PC-9 (cell line): ENCODE results near the gene BAD. TPM values are rescaled to one million over a fixed set of nuclear protein-coding genes. Genes with fewer than 3 reads are reported as not detected.

Experiments used
- BruUV-seq: library from RNA; stranded (reverse); fragments of 400-500 nt; replicated peaks from 2 replicates; lab custom pipeline; 2021; lab: Mats Ljungman, UMichigan
- CTCF ChIA-PET: fragments of 300-600 bp; sonication (Branson Sonifier 250); formaldehyde crosslinking; loops from one replicate; lab custom pipeline; 2022; ENCODE audit warnings: antibody characterized with exemption; lab: Charles Lee
- POLR2A ChIA-PET: fragments of 300-600 bp; sonication (Branson Sonifier 250); formaldehyde crosslinking; loops from one replicate; lab custom pipeline; 2022; ENCODE audit warnings: antibody characterized with exemption; ENCODE audit not compliant: unreplicated experiment; lab: Charles Lee
- DNase-seq, 2 experiments: peaks; one replicate each; pipeline versions ENCODE4 v3.0.0 to v3.0.0-alpha.2; 2015 to 2022; ENCODE audit warnings: mixed read lengths in 1 of 2
- H2AFZ ChIP-seq: fragments of 200-600 bp; sonication (generic); 2 replicates; pipeline ENCODE4 v1.8.1; 2017; ENCODE audit warnings: antibody characterized with exemption
- H3F3A ChIP-seq: fragments of 200-600 bp; sonication (generic); 2 replicates; pipeline ENCODE4 v1.8.1; 2017; ENCODE audit warnings: antibody characterized with exemption, mild to moderate bottlenecking, low read depth; ENCODE audit not compliant: insufficient read depth
- H3K27ac ChIP-seq: fragments of 200-600 bp; sonication (generic); 2 replicates; pipeline ENCODE4 v1.6.1; 2016; ENCODE audit warnings: mixed run types
- H3K27me3 ChIP-seq: fragments of 200-600 bp; sonication (generic); 2 replicates; pipeline ENCODE4 v1.6.1; 2016; ENCODE audit warnings: low read depth, mixed run types; ENCODE audit not compliant: insufficient read depth
- H3K36me3 ChIP-seq: fragments of 200-600 bp; sonication (generic); 2 replicates; pipeline ENCODE4 v1.6.1; 2016; ENCODE audit warnings: low read depth, mixed run types
- H3K4me1 ChIP-seq: fragments of 200-600 bp; sonication (generic); replicated peaks from 2 replicates; pipeline ENCODE4 v1.6.1; 2016; ENCODE audit warnings: mixed run types; ENCODE audit not compliant: insufficient read depth
- H3K4me2 ChIP-seq: fragments of 200-600 bp; sonication (generic); 2 replicates; pipeline ENCODE4 v1.6.1; 2017; ENCODE audit warnings: mixed run types
- H3K4me3 ChIP-seq: fragments of 200-600 bp; sonication (generic); 2 replicates; pipeline ENCODE4 v1.6.1; 2016; ENCODE audit warnings: mixed run types
- H3K79me2 ChIP-seq: fragments of 200-600 bp; sonication (generic); 2 replicates; pipeline ENCODE4 v1.6.1; 2017; ENCODE audit warnings: low read depth, mixed run types
- H3K9me2 ChIP-seq: fragments of 200-600 bp; sonication (generic); 2 replicates; pipeline ENCODE4 v1.8.1; 2017; ENCODE audit warnings: mild to moderate bottlenecking; ENCODE audit not compliant: insufficient read depth
- H3K9me3 ChIP-seq: fragments of 200-600 bp; sonication (generic); 2 replicates; pipeline ENCODE4 v1.8.1; 2016; ENCODE audit warnings: low read depth; ENCODE audit not compliant: insufficient read depth
- H4K20me1 ChIP-seq: fragments of 200-600 bp; sonication (generic); 2 replicates; pipeline ENCODE4 v1.8.1; 2017; ENCODE audit not compliant: insufficient read depth
- EZH2 ChIP-seq: fragments of 200-600 bp; sonication (generic); IDR thresholded peaks from 2 replicates; pipeline ENCODE4 v1.8.0; 2017; ENCODE audit warnings: antibody characterized with exemption, low read depth
- intact Hi-C: fragments of 100-400 bp; cut with micrococcal nuclease; formaldehyde crosslinking; loops from one replicate; pipeline ENCODE4 v1.10.0; 2022; ENCODE audit not compliant: unreplicated experiment
- total RNA-seq: library from RNA; stranded (reverse); gene quantifications from 2 replicates; pipeline ENCODE4 v1.2.3, GENCODE V29; 2021
- TF ChIP-seq, protein P1 (sequence below): fragments of 200-600 bp; sonication (generic); conservative IDR thresholded peaks from 2 replicates; pipeline ENCODE4 v1.6.1; 2017; ENCODE audit warnings: mixed run types, antibody characterized with exemption, mild to moderate bottlenecking, moderate library complexity

BAD gene
- total RNA-seq, 1 experiment from 2014 or later, result 94.3 TPM

GRCh38 chr11:64281957-64282770, 2.3 kb downstream of the BAD start:
- H3K9me2 ChIP-seq, result no peaks in the 10 kb centered on the region
- H3K9me3 ChIP-seq, result no peaks in the 10 kb centered on the region
- peaks cover 15% of the 10 kb centered on the region; the same call in 1 of the 2 replicates for H3K79me2 ChIP-seq
- H3F3A ChIP-seq, result peaks cover 26% of the 10 kb centered on the region; the same call in 1 of the 2 replicates
- no peaks in the 10 kb centered on the region for H3K36me3 ChIP-seq
- H4K20me1 ChIP-seq, result no peaks in the 10 kb centered on the region
- no peak overlapping the region for H2AFZ ChIP-seq
- POLR2A ChIA-PET, result interaction anchor here (0.6 kb wide), 1 partner anchor 30 kb away, joined by 7 read pairs; no protein-coding TSS in a partner anchor
- intact Hi-C loops, result no loop called here
- no peak overlapping the region for H3K27ac ChIP-seq
- TF ChIP-seq, protein P1, sequence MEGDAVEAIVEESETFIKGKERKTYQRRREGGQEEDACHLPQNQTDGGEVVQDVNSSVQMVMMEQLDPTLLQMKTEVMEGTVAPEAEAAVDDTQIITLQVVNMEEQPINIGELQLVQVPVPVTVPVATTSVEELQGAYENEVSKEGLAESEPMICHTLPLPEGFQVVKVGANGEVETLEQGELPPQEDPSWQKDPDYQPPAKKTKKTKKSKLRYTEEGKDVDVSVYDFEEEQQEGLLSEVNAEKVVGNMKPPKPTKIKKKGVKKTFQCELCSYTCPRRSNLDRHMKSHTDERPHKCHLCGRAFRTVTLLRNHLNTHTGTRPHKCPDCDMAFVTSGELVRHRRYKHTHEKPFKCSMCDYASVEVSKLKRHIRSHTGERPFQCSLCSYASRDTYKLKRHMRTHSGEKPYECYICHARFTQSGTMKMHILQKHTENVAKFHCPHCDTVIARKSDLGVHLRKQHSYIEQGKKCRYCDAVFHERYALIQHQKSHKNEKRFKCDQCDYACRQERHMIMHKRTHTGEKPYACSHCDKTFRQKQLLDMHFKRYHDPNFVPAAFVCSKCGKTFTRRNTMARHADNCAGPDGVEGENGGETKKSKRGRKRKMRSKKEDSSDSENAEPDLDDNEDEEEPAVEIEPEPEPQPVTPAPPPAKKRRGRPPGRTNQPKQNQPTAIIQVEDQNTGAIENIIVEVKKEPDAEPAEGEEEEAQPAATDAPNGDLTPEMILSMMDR, result no peak
- TF ChIP-seq EZH2, result no peak
- CTCF ChIA-PET, result interaction anchor here (0.6 to 0.7 kb wide), 2 partner anchors 75 to 96 kb away, joined by 3 to 7 read pairs; partner anchors contain the start of gene STIP1
- no peak overlapping the region for H3K4me2 ChIP-seq
- H3K4me3 ChIP-seq, result no peak overlapping the region
- peaks cover 23% of the 10 kb centered on the region for H3K4me1 ChIP-seq
- no TSS peak for BruUV-seq
- no peaks in the 10 kb centered on the region for H3K27me3 ChIP-seq
- peak in 1 of 2 experiments; percentile 21 for DNase-seq

GRCh38 chr11:64278576-64279190, 5.8 kb downstream of the BAD start:
- peaks cover 10% of the 10 kb centered on the region for H3K79me2 ChIP-seq
- H3K4me3 ChIP-seq, result no peak overlapping the region
- POLR2A ChIA-PET, result interaction anchor here (1.1 kb wide), 1 partner anchor 33 kb away, joined by 4 read pairs; no protein-coding TSS in a partner anchor
- BruUV-seq, result no TSS peak
- H3F3A ChIP-seq, result peaks cover 39% of the 10 kb centered on the region
- no peaks in the 10 kb centered on the region for H3K27me3 ChIP-seq
- no peaks in the 10 kb centered on the region for H3K9me3 ChIP-seq
- no peak overlapping the region for H3K4me2 ChIP-seq
- no peaks in the 10 kb centered on the region for H3K36me3 ChIP-seq
- H2AFZ ChIP-seq, result no peak overlapping the region
- intact Hi-C loops, result no loop called here
- H3K27ac ChIP-seq, result no peak overlapping the region
- TF ChIP-seq, protein P1, result no peak
- TF ChIP-seq EZH2, result no peak
- peaks cover 23% of the 10 kb centered on the region for H3K4me1 ChIP-seq
- peak in 1 of 2 experiments; percentile 34 for DNase-seq
- CTCF ChIA-PET, result interaction anchor here (1.9 kb wide), 1 partner anchor 77 kb away, joined by 4 read pairs; no protein-coding TSS in a partner anchor
- no peaks in the 10 kb centered on the region for H4K20me1 ChIP-seq
- H3K9me2 ChIP-seq, result no peaks in the 10 kb centered on the region
